HG03280 (cell line): ENCODE data around the gene CDK10.
A peak's percentile ranks its signal among the peaks of the same experiment; 100 is the strongest.

Source experiments
- ATAC-seq: cut with Tn5 transposase; IDR thresholded peaks from one replicate; pipeline ENCODE4 v1.9.1; 2021; ENCODE audit warnings: mild to moderate bottlenecking, moderate library complexity; ENCODE audit not compliant: unreplicated experiment

CDK10 gene

DNA sequence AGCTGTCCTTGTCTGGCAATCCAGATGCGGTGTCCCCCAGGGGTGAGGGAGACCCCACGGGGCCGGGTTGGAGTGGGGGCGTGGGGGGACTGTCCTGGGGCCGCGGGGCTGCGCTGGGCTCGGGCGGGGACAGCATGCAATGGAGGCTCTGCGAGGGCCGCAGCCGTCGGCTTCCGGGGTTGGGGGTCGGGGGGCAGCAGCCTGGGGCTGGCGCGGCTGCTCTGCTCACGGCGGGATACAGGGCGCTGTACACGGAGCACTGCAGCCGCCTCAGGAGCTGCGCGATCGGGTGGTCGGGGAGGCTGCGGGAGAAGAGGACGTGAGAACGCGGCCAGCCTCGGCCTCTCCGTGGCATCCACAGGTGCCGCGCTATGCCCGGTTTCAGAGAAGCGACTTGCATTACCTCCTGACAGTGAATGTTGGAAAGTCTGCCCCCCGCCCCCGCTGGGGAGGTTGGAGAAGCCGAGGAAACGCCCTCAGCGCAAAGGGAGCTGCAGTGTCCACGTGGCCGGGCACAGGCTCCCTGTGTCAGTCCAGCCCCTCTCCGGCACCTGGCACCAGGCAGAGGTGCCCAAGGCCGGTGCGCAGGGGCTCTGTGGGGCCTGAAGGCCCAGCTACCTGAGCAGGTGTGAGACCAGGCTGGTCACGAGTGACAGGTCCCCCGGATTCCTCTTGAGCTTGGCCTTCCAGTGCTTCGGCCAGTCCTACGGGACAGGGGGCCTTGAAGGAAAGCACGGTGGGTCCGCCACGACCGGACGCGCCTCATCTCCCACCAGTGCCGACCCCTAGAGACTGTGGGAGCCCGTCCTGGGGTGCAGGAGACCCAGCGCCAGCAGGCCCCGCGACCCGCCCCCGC, 24.4 kb downstream of the CDK10 start:
- no peak for ATAC-seq

DNA sequence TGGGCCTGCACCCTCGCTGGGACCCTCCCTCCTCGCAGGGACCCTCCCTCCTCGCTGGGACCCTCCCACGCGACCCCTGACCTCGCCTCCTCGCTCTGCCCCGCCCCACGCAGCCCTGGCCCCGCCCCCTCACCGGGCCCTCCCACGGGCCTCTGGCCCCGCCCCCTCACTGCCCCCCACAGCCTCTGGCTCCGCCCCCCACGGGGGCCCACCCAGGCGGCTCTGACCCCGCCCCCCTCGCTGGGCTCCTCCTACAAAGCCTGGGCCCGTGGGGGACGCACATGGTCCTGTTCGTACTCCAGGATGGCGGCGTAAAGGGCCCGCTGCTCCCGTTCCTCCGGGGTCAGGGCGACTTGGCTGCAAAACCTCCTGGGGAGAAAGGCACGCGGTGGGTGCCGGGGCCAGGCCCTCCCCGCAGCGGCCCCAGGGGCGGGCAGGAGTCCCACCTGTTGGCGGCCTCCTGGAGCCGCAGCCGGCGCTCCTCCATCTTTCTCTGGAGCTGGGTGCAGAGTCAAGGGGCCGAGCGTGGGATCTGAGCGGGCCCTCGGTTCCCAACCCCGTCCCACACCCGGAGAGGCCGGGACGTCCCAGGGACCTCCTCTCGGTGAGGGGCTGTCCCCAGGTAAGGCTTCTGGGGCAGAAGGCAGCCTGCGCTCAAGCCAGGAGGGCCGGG, 25.2 kb downstream of the CDK10 start:
- no peak for ATAC-seq

DNA sequence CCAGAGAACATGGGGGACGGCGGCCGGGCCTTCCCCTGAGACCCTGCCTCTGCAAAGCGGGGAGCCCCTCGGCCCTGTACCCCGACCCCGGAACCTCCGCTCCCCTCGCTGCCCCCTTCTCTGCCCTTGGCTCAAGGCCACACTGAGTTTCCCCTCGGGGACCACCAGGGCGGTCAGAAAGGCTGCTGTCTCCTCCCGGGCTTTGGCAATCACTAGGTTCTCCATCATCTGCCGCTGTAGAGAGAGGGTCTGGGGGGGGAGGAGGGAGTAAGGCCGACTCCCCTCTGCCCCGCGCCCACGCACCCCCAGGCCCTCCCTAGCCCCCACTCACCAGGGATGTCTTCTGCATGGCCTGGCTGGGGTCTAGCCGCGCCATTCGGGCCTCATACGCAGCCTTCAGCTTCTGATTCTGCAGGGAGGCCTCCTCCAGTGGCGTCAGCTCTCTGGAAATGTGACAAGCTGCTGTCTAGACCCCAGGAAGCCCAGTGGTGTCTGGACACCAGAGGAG, 25.8 kb downstream of the CDK10 start:
- no peak for ATAC-seq

DNA sequence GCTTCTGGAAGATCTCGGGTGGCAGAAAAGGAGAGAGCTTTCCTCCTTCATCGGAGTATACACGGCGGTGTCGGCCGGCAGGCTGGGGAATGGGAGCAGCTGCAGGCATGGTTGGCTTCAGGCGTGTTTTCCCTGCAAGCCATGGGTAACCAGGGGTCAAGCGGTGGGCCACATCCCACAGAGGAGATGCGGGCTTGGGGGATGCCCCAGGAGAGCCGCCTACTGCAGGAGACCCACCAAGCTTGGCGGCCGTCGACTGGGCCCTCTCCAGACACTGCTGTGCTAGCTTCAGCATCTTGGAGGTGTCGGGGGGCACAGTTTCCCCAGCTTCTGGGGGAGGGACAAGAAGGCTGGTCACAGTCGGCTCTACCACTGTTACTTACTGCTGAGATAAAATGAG, 30.0 kb downstream of the CDK10 start:
- ATAC-seq = no peak

DNA sequence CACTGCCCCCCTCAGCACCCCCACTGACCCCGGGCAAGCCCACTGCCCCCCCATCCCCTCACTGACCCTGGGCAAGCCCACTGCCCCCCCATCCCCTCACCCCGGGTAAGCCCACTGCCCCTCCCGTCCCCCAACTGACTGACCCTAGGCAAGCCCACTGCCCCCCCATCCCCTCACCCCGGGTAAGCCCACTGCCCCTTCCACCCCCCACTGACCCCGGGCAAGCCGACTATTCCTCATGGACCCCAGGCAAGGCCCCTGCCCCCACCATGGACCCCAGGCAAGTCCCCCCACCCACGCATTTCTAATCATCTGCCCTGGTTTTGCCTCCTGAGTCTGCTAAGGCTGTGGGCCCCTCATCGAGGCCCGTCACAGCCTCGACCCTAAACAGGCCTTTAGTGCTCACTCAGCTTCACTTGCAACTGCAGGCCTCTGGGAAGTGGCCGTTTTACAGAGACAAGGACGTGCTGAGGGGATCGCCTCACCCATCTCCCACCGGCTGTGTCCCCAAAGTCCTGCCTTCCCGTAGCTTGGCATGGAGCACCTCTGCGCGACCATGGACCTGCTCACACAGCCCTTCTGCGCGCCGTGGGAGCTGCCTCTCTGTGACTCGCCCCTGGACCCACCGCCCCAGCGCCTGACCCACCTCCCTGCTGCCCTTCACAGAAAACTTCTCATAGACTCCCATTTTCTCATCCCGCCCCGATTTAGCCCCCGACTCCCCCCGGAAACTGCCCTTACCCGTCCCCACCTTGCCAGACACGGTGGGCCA, 30.6 kb downstream of the CDK10 start:
- no peak for ATAC-seq

DNA sequence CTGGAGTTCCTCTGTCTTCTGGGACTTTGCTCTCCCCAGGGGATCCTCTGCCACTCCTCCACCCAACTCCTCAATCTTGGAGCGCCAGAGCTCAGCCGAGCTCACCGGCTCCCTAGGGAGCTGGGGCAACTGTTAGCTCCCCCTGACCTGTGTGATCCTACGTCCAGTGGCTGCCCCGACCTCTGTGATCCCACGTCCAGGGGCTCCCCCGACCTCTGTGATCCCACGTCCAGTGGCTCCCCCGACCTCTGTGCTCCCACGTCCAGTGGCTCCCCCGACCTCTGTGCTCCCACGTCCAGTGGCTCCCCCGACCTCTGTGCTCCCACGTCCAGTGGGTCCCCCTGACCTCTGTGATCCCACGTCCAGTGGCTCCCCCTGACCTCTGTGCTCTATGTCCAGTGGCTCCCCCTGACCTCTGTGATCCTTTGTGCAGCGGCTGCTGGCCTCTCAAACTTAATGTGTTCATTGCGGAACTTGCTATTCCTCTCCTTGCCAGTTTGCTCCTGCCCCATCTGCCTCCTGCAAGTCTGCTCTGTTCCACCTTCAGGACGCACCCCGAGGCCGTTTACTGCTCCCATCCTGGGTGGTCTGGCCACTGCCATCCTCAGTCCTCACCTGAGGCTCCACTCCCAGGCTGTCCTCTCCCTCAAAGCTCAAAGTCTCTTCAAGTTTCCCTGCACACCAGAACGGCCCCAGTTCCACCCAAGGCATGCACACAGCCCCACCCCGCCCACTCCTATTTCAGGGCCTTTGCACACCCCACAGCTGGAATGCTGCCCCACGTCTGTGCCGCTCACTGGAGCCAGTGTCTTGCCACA, 31.4 kb downstream of the CDK10 start:
- ATAC-seq = no peak

DNA sequence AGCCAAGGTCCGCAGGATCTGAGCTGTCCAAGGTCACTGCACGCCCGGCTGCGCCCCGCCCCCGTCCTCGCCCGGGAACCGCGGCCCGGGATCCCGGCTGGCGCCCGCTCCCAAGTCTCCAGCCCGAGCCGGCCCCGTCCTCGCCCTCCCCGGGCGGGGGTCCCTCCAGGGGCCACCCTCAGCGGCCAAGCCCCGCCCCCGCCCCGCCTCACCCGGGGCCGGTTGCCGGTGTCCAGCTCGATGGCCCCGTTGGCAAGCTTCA, 34.0 kb downstream of the CDK10 start:
- ATAC-seq = peak; percentile 11

DNA sequence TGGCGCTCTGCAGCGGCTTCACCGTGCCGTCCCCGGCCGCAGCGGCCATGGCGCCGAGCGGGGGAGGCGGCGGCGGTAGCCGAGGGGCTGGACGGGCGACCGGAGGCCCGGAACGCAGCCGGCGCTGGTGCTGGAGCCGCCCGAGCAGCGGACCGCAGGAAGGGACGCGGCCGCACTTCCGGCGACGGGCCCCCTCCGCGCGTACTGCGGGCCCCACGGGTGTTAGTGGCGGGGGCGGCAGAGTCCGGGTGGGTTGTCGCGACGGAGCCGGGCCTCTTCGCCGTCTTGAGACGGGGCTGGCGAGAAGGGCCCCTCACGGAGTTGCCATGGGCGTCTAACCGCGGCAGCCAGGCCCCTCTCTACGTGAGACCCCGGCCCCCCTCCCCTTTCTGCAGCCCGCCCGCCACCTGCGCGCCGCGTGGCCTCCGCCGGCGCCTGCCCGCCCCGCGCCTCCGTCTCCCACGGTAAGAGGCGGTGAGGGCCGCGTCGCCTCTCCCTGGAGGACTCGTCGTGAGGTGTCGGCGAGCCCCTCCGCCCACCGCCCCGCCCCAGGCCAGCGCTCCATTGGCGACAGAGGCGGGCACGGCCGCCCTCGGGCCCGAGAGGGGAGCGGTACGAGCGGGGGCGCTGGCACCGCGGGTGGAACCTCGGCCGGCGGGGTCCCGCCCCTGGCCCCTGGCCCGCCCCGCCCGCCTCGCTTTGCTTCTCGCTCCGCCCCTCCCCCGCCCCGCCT, 34.5 kb downstream of the CDK10 start, which contains the start of the genes VPS9D1 and ZNF276:
VPS9D1 (minus strand) TSS at position 86 of the 733 bp plus-strand sequence; CDS start at position 49, 37 bp downstream.
ZNF276 (plus strand) TSS at position 725 of the 733 bp plus-strand sequence. CDS start 104 bp downstream, outside the sequence.
- peak; percentile 55 for ATAC-seq

DNA sequence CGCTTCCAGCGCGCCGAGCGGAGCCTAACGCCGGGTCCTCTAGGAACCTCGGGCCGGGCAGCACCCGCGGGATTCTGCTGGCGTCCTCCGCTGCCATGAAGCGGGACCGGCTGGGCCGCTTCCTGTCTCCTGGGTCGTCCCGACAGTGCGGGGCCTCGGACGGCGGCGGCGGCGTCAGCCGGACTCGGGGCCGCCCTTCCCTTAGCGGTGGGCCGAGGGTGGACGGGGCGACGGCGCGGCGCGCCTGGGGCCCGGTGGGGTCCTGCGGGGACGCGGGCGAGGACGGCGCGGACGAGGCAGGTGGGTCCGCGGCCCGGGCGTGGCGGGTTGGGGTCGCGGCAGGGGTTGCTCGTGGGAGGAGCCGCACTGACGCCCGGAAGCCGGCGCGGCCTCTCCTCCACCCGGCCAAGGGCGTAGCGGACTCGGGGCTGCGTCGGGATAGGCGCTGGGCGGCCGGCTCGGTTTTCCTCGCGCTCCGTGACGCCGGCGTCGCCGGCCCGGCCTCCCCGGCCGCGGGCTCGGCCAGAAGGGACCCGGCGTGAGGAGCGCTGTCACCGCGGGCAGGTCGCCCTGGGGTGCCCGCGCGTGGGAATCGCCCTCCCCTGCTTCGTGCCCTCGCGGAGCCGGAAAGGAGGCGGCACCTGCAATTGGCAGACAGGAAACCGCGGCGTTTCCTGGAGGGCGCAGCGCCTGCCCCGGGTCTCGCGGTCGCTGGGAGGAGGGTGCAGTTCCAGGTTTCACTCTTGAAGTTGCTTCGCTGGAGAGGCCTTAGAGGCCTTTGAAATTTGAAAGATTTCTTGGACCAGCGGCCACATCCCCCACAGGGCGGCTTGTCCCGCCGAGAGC, 35.3 kb downstream of the CDK10 start:
- peak; percentile 26 for ATAC-seq

DNA sequence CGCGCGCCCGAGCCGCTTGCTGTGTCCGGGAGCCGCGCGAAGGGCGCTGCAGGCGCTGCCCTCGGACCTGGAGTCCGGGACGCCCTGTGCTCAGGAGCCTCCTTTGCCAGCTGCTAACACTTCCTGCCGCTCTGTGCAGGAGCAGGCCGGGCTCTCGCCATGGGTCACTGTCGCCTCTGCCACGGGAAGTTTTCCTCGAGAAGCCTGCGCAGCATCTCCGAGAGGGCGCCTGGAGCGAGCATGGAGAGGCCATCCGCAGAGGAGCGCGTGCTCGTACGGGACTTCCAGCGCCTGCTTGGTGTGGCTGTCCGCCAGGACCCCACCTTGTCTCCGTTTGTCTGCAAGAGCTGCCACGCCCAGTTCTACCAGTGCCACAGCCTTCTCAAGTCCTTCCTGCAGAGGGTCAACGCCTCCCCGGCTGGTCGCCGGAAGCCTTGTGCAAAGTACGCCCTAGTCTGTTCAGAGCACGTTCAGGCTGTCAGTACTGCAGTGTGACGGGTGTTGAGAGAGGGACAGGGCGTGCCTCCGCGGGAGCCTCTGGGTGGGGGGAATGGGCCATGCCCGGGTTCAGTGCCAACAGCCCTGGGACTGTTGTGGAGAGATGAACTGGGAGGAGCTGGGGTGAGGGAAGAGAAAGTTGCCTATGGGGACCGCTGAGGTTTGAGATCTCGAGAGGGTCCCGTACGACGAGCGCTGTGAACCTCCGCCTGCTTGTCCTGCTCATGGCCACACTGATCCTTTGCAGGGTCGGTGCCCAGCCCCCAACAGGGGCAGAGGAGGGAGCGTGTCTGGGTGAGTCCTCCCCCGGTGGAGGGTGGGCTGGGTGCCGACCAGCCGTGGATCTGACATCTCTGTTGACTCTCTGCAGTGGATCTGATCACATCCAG, 36.1 kb downstream of the CDK10 start:
- peak; percentile 17 for ATAC-seq

DNA sequence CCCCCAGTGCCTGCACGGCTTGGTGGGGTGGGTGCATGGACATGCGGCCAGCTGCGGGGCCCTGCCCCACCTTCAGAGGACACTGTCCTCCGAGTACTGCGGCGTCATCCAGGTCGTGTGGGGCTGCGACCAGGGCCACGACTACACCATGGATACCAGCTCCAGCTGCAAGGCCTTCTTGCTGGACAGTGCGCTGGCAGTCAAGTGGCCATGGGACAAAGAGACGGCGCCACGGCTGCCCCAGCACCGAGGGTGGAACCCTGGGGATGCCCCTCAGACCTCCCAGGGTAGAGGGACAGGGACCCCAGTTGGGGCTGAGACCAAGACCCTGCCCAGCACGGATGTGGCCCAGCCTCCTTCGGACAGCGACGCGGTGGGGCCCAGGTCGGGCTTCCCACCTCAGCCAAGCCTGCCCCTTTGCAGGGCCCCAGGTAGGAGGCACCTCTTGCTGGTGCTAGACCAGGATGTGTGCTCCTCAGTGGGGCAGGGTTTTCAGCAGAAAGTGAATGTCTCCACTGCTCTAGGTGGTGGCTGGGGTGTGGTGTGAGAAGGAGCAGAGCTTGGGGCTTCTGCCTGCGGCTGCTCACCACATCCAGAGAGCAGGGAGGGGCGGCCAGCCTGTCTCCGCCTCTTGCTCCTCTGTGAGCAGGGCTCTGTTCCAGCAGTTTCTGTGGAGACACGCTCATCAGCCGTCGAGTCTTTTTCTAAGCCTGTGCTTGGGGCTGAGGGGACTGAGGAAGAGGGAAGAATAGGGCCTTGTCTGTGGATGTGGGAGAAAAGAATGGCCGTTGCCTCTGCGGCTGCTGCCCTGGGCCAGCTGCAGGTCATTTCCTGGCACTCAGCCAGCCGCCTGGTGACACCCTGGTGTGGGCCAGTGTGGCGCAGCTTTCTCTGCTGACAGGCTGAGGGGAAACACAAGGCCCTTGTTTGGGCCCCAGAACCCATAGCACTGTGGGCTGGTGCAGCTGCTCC, 37.1 kb downstream of the CDK10 start:
- ATAC-seq = no peak

DNA sequence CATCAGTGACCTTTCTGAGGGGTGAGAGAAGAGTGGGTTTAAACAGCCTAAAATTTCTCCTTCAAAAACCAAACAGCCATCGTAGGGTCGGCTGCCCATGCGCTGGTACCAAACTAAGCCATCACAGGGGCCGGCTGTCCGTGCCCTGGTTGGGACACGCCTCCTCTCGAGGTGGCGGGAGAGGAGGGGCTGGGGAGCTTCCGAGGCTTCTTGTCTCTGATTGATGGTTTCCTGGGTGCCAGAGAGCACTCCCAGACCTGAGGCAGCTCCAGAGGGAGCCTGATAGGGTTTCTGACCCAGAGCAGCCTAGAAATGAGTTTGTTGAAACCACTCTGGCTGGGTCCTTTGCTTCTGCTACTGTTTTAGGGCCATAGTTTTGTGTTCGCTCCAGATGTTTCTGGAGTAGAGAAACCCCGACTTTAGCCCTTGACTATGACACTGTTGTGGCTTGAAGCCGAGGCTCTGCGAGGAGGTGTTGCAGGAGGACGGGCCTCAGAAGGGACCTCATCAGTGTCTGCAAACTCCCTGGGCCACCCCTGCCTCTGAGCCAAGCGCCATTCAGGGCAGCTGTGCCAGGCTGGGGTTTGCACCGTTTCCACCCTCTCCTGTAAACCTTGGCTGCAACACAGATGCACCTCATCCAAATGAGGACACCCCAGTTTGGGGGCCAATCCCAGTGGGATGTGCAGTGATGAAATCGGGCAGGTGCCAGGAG, 41.1 kb downstream of the CDK10 start:
- no peak for ATAC-seq

DNA sequence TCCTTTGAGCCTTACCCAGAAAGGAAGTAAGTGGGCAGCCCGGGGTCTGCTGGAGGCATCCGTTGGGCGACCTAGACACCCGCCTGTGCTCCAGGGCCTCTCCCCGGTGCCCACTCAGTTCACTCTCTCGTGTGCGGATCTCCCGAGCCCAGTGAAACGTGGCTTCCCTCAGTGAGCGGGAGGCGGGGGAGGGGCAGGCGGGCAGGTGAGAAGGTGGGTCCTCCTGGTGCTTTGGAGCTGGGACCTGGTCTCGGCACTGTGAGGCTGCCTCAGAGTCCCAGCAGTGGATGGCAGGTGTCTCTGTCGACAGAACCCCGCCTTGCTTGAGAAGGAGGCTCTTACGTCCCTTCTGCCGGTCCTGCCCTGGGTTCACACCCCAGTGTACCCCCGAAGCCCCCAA, 42.8 kb downstream of the CDK10 start:
- ATAC-seq = no peak

DNA sequence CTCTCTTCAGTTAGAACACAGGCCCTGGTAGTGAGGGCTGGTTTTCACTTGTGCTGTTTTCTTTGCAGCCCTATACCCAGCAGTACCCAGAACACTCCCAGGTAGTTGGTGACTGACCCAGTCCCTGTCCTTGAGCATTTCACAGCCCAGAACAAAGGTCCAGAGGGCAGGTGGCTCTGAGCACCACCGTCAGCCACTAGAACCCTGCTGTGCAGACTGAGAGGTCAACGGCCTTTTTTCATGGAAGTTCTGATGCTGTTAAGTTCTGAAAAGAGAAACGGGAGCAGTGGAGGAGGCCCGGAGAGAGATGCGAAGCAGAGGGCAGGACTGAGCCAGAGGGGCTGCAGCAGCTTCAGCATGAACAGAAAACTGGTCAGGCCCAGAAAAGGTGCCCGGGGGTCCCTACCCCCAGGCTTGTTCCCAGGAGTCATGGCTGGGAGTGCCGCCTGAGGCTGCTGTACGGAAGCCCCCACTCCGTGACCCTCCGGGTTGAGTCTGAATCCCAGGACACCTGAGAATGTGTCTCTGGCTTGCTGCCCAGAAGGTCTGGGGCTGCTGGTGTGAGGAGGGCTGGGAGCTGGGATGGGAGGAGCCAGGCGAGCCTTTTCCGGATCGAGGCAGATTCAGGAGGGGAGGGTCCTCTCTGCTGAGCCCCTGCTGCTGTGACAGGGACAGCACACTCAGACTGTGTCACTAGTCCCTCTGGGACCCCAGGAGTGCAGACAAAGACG, 43.5 kb downstream of the CDK10 start:
- no peak for ATAC-seq

DNA sequence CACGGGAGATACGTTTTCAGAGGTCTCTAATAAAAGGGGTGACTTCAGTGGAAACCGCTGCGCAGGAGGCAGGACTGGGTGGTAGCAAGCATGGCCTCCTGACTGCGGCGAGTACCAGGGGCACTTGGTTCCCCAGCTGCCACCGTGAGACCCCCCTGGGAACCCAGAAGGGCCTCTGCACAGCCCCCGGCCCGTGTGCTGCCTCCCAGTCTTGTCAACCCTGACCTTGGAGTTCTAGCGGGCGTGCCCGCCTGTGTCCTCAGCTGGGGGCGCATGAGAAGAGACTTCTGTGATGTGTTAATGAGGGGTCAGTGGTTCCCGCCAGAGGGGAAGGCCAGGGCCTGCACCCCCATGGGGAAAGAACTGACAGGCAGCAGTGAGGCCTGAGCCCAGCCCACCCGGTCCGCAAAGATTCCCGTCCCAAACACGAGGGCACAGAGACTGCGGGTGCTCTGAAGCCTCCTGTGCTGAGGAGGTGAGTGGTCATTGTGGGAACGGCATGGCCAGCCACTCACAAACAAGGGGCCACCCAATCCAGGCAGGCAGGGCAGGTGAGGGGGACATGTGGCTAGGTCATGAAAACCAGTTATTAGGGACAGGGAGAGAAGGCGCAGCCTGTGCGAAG, 44.2 kb downstream of the CDK10 start:
- ATAC-seq = no peak
